Measurements from ENCODE around the gene CADPS. TPM values are rescaled to one million over a fixed set of nuclear protein-coding genes. Genes with fewer than 3 reads are reported as not detected.

Gene CADPS
- total and polyA plus RNA-seq, 9 of the 15 experiments (the other 6 are each of a cell fraction or from before 2014, with no cell fraction given) = not detected

GRCh38 chr3:62584636-62585035, 290.6 kb downstream of the CADPS start:
- POLR2A ChIA-PET = no interaction called here

DNA sequence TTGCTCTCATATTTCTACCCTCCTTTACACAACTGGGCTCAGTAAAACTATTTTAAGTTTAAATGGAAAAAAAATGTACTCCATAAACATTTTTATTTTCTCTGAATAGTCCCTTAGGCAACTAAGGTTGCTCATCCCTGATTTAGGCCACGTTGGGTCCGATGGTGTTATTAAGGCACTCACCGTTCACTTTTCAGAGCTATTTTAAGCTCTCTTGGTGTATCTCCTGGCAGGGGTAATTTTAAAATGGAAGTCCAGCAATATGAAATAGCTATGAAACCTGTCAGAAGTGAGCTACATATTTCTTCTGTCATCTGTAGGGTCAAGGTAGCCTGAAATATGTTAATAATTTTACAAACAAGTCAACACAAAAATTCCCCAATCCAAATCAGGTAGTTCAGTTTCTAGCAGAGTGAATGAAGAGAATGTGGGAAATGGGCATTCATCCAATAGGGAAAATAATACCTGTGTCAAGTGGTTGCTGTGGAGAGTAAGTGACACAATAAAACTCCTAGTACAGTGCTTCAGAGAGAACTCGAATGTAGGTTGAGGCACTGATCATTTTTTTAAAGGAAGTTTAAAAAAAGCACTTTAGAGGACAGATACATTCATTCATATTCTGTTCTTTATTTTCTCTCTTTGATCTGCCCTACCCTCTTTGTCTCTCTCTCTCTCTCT, 292.6 kb downstream of the CADPS start:
- TF ChIP-seq ZNF184 (CRISPR knock-in tag; IDR thresholded peaks at IDR 0.05) = no peak
- TF ChIP-seq ETV1 (tag; conservative IDR thresholded peaks at IDR 0.05; ENCODE audit: low read depth) = no peak
- no peak for TF ChIP-seq BRD4 (IDR thresholded peaks at IDR 0.05)
- TF ChIP-seq ZNF3 (CRISPR knock-in tag; IDR thresholded peaks at IDR 0.05) = no peak
- TF ChIP-seq ZNF445 (CRISPR knock-in tag; IDR thresholded peaks at IDR 0.05; ENCODE audit: low read depth) = no peak
- TF ChIP-seq ZNF134 (CRISPR knock-in tag; conservative IDR thresholded peaks at IDR 0.05) = no peak
- no peak for TF ChIP-seq ZNF778 (CRISPR knock-in tag; IDR thresholded peaks at IDR 0.05)
- no peak for TF ChIP-seq THRAP3 (IDR thresholded peaks at IDR 0.05; ENCODE audit: borderline replicate concordance)
- no peak for TF ChIP-seq ZNF644 (tag; IDR thresholded peaks at IDR 0.05; ENCODE audit: low read depth)
- TF ChIP-seq MBD2 (IDR thresholded peaks at IDR 0.05; ENCODE audit: borderline replicate concordance, low read depth) = no peak
- TF ChIP-seq MYNN (IDR thresholded peaks at IDR 0.05) = no peak
- no peak for TF ChIP-seq MYNN (CRISPR knock-in tag; IDR thresholded peaks at IDR 0.05)
- TF ChIP-seq BCOR (IDR thresholded peaks at IDR 0.05) = no peak
- no peak for TF ChIP-seq SAFB (IDR thresholded peaks at IDR 0.05; ENCODE audit: borderline replicate concordance, low read depth, low read length)
- no peak for TF ChIP-seq ARID1B (IDR thresholded peaks at IDR 0.05)
- ChIA-PET CTCF (ENCODE audit: low intra/inter-chr PET ratio) (no interaction called here), POLR2A (no interaction called here)
- Histone ChIP-seq H4K20me1 (replicated peaks; ENCODE audit: control insufficient read depth, insufficient read depth, low read length) (no peaks in the 10 kb centered on the region), H3K4me3 (no peak overlapping the region), H3K9me1 (ENCODE audit: control insufficient read depth, insufficient read depth, low read length) (no peaks in the 10 kb centered on the region), H2AFZ (ENCODE audit: low read depth, low read length) (no peak overlapping the region), H3K4me2 (ENCODE audit: insufficient read depth, low read length) (no peak overlapping the region), H3K9me3 (replicated peaks; ENCODE audit: control insufficient read depth, insufficient read depth, low read depth, low read length) (no peaks in the 10 kb centered on the region), H3K36me3 (ENCODE audit: control insufficient read depth, insufficient read depth, low read length) (no peaks in the 10 kb centered on the region), H3K9ac (ENCODE audit: insufficient read depth in 1 of 2, low read depth in 2 of 2, low read length in 2 of 2) (no peak overlapping the region), H3K27me3 (ENCODE audit: control insufficient read depth in 2 of 2, insufficient read depth in 2 of 2, low read length in 2 of 2) (no peaks in the 10 kb centered on the region), H3K79me2 (ENCODE audit: control insufficient read depth, insufficient read depth, low read length) (no peaks in the 10 kb centered on the region), H3K27ac (ENCODE audit: extremely low read depth, low read depth, low read length) (no peak overlapping the region), H3K4me1 (replicated peaks in 1 of 2; ENCODE audit: control insufficient read depth in 2 of 2, insufficient read depth in 2 of 2, low read length in 2 of 2) (no peaks in the 10 kb centered on the region)
- 3% methylated on average over 4 of the region's 4 CpGs for WGBS (ENCODE audit: insufficient coverage, low coverage, missing lambda C conversion rate)
- BruUV-seq (replicated peaks) = no TSS peak
- FAIRE-seq (no peak), ATAC-seq (no peak), DNase-seq (ENCODE audit: extremely low read depth in 1 of 4, low spot score in 3 of 4) (no peak)
- intact Hi-C loops (cut with micrococcal nuclease) (no loop called here), in situ Hi-C loops (cut with MboI) (no loop called here)

More at GRCh38 chr3:62584636-62585035, 290.6 kb downstream of the CADPS start:
- no peak for DNase-seq (ENCODE audit: extremely low read depth in 1 of 4, low spot score in 3 of 4)
- no peak overlapping the region for H3K4me2 ChIP-seq (ENCODE audit: insufficient read depth, low read length)
- 40% methylated on average over 4 of the region's 4 CpGs for WGBS (ENCODE audit: insufficient coverage, low coverage, missing lambda C conversion rate)
- ATAC-seq = no peak
- H3K9ac ChIP-seq (ENCODE audit: insufficient read depth in 1 of 2, low read depth in 2 of 2, low read length in 2 of 2) = no peak overlapping the region
- no peaks in the 10 kb centered on the region for H3K4me1 ChIP-seq (replicated peaks in 1 of 2; ENCODE audit: control insufficient read depth in 2 of 2, insufficient read depth in 2 of 2, low read length in 2 of 2)
- no peaks in the 10 kb centered on the region for H3K9me1 ChIP-seq (ENCODE audit: control insufficient read depth, insufficient read depth, low read length)
- H2AFZ ChIP-seq (ENCODE audit: low read depth, low read length) = no peak overlapping the region
- no peaks in the 10 kb centered on the region for H4K20me1 ChIP-seq (replicated peaks; ENCODE audit: control insufficient read depth, insufficient read depth, low read length)
- BruUV-seq (replicated peaks) = no TSS peak
- H3K79me2 ChIP-seq (ENCODE audit: control insufficient read depth, insufficient read depth, low read length) = no peaks in the 10 kb centered on the region
- no peak overlapping the region for H3K27ac ChIP-seq (ENCODE audit: extremely low read depth, low read depth, low read length)
- H3K36me3 ChIP-seq (ENCODE audit: control insufficient read depth, insufficient read depth, low read length) = no peaks in the 10 kb centered on the region
- TF ChIP-seq ZNF184 (CRISPR knock-in tag; IDR thresholded peaks at IDR 0.05) = no peak
- no peak for TF ChIP-seq OTX1 (CRISPR knock-in tag; IDR thresholded peaks at IDR 0.05)
- TF ChIP-seq SMARCA4 (IDR thresholded peaks at IDR 0.05) = no peak
- no peaks in the 10 kb centered on the region for H3K9me3 ChIP-seq (replicated peaks; ENCODE audit: control insufficient read depth, insufficient read depth, low read depth, low read length)
- in situ Hi-C loops (cut with MboI) (no loop called here), intact Hi-C loops (cut with micrococcal nuclease) (no loop called here)
- H3K27me3 ChIP-seq (ENCODE audit: control insufficient read depth in 2 of 2, insufficient read depth in 2 of 2, low read length in 2 of 2) = no peaks in the 10 kb centered on the region
- FAIRE-seq = no peak
- CTCF ChIA-PET (ENCODE audit: low intra/inter-chr PET ratio) = no interaction called here
- H3K4me3 ChIP-seq = no peak overlapping the region

All from K562 (cell line).